Stimulated activated CD4-positive, alpha-beta T cell treated with anti-CD3 and anti-CD28 coated beads, Interleukin-1b, Interleukin-23, amount 100 ng/mL, for 48 hours (primary cell): ENCODE measurements around the gene SAMD9.
"Not testable (repeated sequence)": the region's sequence is repeated elsewhere in the genome, so short reads cannot be mapped to it uniquely, and the experiment has no call there.

Experiments used
- DNase-seq: peaks from one replicate; pipeline ENCODE4 v3.0.0-alpha.2; 2020

Gene SAMD9

DNA sequence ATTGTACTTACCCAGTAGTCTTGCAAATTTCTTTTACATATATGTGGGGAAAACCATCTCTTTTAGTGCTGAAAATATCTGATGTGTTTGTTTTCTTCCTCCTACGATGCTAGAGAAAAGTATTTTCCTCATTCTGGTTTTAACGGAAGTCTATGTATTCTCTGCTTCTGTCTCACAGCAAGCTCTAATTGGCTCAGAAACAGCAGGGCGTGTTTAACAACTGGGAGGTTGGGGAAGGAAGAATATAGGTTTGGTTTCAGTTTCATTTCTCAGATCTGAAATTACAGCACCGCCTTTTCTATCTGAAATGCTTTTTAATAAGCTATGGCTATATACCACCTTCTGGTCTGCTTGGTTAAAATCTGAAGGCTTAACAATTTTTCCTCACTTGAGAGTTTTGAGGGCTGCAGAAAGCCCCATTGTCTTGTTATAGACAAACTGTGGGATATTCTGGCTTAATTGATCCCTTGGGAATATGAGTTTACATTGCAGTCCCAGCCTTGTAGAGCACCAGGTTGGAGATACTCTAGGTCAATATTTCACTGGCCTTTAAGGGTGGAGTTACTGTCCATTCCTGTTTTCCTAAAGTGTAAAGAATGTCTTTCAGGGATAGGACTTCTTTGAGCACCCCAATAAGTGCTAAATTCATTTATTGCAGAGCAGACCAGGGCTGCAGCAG, at the start of gene SAMD9:
Gene SAMD9 (minus strand): TSS at position 128 of the 679 bp plus-strand sequence. CDS start 11,882 bp downstream, outside the sequence.
- peak; percentile 49 for DNase-seq

DNA sequence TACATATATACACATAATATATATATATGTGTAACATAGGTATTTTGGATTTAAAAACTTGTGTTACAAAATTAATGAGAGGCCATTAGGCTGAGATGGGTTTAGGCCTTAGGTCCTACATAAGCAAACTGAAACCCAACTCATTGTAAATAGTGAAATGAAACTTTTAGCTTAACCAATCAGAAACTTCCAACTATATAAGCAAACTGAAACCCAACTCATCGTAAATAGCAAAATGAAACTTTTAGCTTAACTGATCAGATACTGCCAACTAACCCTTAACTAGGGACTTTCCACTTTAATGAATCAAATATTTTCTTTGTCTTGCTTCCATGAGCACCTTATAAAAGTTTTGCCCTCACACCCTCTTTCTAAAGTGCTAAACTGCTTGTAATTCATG, 47.7 kb upstream of the SAMD9 start:
- DNase-seq: no peak

DNA sequence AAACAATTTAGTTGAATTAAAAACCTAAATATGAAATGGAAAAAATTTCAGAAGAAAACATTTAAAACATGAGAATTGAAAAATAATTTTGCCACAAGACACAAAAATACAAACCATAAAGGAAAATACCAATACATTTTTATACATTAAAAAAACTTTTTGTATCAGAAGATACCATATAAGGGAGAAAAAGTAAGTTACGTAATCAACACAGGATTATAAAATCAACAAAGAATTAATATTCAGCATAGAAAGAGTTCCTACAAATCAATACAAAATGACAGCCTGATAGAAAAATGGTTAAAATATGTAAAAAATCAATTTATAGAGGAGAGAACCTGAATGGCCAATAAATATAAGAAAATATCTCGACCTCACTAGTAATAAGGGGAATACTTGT, 47.0 kb upstream of the SAMD9 start:
- no peak for DNase-seq

DNA sequence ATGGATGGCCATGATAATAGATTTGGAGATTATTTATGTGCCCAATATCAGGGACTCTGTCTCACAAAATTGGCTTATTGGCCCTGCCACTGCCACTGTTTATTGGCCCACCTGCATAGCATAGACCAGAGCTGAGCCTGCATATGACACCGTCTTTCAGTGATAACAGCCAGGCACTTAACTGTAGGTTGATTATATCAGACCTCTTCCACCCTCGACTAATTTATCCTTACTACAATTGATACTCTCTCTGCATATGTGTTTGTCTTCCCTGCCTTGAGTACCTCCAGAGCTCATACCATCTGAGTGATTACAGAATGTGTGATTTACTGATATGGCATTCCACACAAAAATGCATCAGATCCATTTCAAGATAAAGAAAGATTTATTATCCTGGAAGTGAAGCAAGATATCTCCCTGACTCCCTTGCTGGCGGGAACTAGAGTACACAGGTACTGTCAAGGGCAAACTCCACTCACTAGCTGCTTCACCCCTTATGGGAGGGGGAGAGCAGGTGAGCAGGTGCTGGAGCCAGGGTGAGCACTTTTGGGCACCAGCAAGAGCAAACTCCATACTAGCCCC, 43.5 kb upstream of the SAMD9 start:
- no peak for DNase-seq

DNA sequence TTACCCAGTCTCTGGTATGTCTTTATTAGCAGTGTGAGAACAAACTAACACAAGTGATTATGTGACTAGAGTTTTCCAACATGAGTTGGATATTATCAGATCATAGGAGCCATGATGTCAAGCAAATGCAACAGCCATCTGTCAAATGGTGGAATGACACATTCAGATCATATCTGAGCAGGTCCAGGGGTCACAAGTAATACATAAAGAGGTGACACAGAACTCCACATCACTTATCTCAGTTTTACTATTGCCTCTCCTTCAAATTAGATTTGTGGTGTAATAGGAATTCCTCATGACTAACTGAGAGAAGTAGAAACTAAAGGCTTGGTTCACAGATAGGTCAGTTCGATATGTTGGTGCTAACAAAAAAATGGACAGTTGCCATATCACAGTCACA, 42.6 kb upstream of the SAMD9 start:
- no peak for DNase-seq

DNA sequence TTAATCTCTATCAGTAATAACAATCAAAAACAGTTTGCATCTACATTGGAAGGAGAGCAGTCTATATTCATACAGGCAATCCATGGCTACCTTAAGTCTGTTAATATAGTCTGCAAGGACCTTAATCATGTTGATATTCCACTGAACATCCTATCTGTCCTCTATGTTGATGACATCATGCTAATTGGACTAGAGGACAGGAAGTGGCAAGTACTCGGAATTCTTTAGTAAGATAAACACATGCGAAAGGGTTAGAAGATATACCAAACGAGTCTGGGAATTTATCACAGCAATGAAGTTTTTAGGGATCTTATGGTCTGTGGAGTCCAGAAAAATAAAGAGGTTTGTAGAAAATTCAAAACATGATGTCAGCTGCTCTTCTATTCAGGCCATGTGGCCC, 41.7 kb upstream of the SAMD9 start:
- no peak for DNase-seq

DNA sequence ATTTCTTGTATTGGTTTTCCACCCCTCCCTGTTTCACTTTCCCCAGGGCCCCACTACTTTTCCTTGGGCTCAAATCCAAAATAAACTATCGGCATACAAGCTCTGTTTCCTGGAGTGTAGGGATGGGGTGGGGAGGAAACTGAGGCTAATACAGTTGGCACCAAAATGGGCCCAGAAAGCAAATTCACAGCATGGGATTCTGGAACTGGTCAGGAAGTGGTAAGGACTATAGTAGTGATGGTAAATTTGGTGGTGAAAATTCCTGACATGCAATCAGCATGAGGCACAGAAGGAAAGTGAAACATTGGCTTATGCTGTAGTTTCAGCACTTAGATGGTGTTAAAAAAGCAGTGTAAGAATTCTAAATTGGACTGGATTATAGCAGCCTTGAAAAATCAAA, 39.1 kb upstream of the SAMD9 start:
- DNase-seq: no peak

DNA sequence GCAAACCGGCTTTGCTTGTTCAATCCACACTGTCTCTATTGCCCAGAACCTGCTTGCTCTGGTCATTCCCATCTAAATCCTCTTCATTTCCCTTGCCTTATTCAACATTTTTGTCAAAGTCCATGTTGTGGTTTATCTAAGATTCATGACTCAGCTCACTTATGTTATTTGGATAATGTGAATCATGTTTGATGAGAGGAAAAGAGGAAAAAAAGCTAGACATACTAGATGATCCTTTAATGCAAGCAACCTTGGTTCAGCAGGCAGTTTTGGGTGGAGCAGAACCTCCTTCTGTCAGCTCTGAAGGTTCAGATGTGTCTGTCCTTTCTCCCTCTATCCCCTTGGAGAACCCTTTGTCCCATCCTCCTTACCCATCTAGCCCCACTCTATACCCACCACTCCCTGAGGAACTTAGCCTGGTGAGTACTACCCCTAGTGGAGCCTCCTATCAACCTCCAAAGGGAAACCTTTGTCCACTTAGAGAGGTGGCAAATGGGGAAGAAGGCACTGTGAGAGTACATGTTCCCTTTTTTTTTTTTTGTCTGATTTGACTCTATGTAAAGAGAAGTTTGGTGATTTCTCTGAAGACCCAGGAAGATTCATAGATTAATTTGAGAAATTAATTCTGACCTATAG, 32.5 kb upstream of the SAMD9 start:
- DNase-seq: no peak

DNA sequence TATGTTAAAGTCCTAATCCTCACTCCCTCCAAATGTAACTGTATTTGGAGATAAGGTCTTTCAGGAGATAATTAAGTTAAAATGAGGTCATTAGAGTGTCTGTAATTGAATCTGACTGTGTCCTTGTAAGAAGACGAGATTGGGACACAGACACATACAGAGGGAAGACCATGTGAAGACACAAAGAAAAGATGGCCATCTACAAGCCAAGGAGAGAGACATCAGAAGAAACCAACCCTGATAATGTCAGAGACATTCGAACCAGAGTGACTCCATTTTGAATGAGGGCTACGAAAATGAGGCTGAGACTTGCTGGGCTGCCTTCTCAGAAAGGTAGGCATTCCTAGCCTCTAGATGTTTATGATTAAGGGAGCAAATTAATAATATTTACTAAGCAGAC, 30.9 kb upstream of the SAMD9 start:
- no peak for DNase-seq

DNA sequence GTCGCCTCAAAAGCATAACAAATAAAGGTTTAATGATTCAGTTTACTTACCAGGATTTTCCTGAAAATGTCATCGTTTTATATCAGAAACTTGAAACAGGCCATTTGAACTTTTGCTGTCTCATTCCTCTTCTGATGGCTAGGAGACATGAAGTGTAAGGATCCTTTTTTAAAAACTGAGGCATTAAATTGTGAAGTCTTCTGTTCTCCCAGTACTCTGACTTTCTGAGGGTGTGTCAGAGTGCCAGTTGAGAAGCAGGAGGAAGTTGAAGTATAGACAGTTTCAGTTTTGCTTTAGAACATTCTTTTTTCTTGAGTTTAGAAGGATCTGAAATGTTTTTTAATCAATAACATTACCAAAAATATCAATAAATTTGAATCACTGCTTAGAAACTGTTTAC, 30.4 kb upstream of the SAMD9 start, which contains the start of gene SAMD9L:
Gene SAMD9L (minus strand): TSS at position 242 of the 400 bp plus-strand sequence. CDS start 12,414 bp downstream, outside the sequence.
- no peak for DNase-seq

DNA sequence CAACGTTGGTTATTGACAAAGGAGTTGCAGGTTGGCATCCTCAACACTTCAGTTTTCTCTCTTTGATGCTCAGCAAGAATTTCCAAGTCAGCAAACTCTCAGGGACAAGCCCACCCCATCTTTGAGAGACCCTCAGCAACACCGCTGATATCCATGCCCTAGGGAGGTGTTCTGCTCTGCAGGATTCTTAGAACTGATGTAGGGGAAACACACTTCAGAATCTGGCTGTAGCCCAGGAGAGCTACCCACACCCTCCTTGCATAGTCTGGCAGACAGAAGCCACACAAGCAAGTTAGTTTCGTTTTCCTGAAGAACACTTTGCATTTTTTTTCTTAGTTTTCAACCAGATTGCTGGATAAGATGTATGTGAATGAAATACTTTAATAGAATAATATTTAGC, 29.6 kb upstream of the SAMD9 start:
- DNase-seq: peak; percentile 17

DNA sequence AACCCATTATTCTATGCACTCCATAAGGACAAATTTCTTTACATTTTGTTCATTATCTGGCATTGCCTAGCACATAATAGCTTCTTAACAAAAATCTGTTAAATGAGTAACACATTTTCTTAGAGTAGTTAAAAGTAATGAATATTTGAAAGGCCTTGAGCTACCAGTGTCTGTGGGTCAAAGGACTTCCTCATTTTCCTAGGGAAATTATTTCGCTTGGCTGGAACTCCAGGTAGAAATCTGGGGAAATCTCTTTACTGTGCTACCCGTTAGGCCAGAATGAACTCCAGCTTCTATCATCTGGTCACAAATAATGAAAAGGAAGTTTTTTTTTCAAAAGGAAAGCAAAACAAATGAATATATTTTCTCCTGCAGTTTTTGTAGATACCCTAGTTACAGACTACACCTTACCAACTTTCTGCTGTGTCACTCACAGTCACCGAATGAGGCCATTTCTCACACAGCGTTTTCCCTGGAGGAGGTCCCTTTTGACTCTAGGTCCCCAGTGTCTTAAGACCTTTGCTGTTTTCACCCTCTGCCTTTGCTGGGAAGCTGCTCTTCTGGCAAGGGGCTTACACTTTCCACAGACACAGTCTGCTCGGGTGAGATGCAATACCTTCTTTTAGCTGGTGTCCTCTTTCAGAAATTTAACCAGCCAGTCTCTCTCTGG, 28.8 kb upstream of the SAMD9 start:
- DNase-seq: no peak

DNA sequence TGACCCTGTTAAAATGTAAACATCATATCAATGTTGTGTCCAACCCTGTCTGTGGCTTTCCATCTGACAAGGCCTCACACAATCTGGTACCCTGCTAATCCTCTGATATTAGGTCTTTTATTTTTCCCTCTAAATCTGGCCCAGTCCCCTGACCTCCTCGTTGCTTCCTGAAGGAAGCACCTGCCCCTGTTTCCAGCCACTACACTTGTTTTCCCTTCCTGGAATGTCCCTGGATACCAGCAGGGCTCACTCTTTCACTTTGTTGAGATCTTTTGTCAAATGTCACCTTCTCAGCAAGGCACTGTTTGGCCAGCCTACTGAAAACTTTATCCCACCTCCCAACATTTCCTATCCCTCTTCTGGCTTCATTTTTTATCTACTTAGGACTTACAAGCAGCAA, 28.3 kb upstream of the SAMD9 start:
- no peak for DNase-seq

DNA sequence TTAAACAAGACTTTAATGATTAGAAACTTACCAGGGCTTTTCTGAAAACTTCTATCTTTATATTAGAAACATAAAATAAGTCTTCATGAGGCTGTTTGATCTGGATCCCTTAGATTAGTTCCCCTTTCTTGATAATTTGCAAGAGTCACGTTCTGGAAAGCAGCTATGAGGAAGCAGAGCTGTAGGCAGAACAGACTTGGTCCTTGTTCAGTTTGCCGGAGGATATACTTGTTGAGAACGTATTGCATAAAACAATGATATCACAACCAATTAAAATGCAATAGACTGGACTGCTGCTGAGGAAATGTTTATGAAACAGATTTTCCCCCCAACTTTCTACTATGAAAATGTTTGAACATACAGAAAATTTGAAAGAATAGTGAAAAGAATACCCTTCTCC, 27.6 kb upstream of the SAMD9 start:
- DNase-seq: no peak

DNA sequence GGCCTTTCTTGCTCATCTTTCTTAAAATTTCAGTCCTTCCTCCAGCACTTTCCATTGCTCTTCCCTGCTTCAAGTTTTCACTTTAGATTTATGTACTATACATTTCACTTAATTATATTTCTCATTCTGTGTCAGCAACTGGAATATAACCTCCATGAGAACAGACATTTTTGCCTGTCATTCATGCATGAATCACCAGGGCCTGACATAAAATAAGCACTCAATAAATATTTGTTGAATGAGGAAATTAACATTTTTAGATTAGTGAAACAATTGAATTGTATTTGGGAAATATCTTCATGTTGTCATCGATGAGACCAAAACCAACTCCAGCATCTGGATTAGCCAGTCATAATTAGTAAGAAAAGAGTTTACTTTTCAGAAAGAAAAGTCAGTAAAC, 24.3 kb upstream of the SAMD9 start:
- DNase-seq: no peak

DNA sequence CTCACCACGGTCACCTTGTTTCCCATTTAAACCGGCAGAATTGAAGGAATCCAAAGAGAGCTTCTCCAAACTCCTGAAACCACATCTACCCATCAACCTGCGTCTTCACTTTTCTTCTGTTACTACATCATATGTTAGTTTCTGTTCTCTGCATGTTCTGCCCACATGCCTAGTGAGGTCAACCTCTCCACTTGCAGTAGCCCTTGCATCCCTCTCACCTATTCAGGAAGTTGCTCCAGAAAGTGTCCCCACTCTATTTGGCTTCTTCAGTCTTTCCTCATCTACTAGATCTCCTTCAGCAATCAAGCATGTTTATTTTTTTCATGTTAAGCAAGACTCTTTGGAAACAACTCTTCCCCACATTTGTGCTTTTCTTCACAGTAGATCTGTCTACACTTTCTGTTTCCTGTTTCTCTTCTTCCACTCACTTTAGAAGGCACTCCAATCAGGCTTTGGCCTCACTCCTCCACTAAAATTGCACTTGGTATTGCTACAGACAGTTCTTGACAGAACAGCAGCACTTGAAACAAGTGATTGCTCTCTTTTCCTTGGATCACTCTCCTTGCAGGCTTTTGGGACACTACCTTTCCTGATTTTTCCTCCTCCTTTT, 22.9 kb upstream of the SAMD9 start:
- no peak for DNase-seq

DNA sequence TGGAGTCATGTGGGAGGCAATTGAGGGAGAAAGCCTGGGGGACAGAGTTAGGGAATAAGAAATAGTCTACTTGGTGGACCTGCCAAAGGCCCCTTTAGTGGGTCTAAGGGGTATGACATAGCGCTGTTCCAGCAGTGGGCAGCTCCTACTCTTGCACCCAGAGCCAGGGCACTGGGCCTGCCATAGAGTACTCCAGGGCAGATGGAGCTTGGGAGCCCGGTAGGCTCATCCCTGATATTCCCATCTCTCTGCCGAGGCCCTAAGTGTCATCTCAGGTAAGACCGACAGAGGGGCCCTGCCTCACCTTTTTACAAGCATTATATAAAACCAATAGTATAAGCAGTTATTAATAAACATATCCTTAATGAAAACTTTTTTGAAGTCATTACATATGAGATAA, 20.8 kb upstream of the SAMD9 start:
- DNase-seq: no peak

DNA sequence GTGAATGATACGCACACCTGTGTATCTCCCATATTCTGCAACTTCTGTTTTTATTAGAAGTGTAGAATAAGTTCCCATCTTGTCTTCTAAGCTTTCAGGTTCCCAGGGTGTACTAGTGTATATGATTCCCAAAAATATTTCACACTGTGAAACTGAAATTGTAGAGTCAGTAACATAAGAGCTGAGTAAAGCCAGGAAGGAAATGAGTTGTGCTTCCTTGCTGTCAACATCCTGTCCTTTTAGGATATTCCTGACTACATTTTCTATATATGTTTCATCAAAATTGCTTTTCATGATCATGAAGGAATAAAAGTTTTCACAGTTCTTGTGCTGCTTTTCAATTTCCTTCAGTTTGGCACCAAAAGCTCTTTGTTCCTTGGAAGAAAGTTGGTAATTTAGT, 15.2 kb upstream of the SAMD9 start:
- no peak for DNase-seq

DNA sequence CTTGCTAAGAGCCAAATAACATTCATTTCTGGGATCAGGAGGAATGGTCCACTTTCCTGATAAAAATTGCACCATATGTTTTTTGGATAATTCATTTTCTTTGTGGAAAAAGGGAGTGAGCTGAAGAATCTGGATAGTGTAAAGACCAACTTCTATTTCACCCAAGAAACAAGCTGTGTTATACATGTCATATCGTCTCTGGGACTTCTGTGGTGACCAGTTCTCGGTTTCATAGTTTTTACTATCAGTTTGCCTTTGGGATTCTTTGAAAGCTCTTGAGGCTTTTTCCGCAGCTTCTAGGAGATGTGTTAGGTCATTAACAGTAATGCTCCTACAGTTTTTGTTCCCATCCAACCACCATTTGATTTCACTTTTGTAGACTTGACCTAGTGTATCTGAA, 14.4 kb upstream of the SAMD9 start:
- no peak for DNase-seq

DNA sequence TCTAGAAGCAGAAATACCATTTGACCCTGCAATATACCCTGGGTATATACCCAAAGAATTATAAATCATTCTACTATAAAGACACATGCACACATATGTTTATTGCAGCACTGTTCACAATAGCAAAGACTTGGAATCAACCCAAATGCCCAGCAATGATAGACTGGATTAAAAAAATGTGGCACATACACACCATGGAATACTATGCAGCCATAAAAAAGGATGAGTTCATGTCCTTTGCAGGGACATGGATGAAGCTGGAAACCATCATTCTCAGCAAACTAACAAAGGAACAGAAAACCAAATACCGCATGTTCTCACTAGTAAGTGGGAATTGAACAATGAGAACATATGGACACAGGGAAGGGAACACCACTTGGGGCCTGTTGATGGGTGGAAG, 9.2 kb upstream of the SAMD9 start:
- DNase-seq: not testable (repeated sequence)

DNA sequence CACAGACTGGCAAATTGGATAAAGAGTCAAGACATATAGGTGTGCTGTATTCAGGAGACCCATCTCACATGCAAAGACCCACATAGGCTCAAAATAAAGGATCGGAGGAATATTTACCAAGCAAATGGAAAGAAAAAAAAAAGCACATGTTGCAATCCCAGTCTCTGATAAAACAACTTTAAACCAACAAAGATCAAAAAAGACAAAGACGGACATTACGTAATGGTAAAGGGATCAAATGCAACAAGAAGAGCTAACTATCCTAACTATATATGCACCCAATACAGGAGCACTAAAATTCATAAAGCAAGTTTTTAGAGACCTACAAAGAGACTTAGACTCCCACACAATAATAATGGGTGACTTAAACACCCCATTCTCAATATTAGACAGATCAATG, 5.8 kb upstream of the SAMD9 start:
- not testable (repeated sequence) for DNase-seq

DNA sequence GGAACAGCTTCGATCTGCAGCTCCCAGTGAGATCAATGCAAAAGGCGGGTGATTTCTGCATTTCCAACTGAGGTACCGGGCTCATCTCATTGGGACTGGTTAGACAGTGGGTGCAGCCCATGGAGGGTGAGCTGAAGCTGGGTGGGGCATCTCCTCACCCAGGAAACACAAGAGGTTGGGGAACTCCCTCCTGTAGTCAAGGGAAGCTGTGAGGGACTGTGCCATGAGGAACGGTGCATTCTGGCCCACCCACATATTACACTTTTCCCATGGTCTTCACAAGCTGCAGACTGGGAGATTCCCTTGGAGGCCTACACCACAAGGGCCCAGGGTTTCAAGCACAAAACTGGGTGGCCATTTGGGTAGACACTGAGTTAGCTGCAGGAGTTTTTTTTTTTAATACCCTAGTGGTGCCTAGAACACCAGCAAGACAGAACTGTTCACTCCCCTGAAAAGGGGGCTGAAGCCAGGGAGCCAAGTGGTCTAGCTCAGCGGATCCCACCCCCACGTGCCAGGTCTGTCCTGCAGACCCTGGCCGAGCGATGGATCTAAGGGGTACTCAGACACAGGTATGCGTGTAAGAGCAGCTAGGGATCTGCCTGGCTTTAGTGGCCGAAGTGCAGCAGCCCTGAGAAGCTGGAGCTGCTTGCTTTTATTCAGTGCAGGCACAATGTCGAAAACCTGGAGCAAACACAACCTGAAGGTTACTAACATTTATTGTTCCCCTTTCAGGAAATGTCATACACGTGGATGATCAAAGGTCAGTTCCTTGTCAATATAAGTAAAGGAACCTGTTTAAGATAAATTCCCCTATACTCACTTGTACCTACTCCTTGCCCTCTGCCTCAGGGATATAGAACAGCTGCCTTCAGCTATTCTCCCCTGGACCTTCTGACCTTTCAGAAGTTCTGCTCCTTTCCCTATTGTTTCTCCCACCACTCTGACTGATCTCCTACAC, 3.1 kb upstream of the SAMD9 start:
- DNase-seq: no peak
